Pancreas (tissue), 10 donors: Measurements from ENCODE around the gene CDRT4. TPM values are rescaled to one million over a fixed set of nuclear protein-coding genes. Genes with fewer than 3 reads are reported as not detected.
A peak's percentile ranks its signal among the peaks of the same experiment; 100 is the strongest.

Source experiments
- ATAC-seq, 4 donors: fragments of 200-7000 bp; cut with Tn5 transposase; one replicate each; pipeline versions ENCODE4 v1.8.0 to v1.9.1; 2020; ENCODE audit warnings: mild to moderate bottlenecking in 4 of 4, moderate library complexity in 4 of 4
- DNase-seq, 6 donors: peaks; one replicate each; pipeline ENCODE4 v3.0.0-alpha.2; 2020
- FAIRE-seq: peaks from 2 replicates; lab custom pipeline; 2012; peaks lifted over from hg19 to GRCh38; lab: Jason Lieb, UNC
- H3K27ac ChIP-seq, 4 donors: fragments of 200-600 bp; sonication (generic); 1 replicate in 3 of 4; 2 replicates in 1 of 4; pipeline versions ENCODE4 v1.5.0 to v1.8.0; 2020
- H3K27me3 ChIP-seq, 4 donors: fragments of 200-600 bp; one replicate each; pipeline ENCODE4 v1.8.0; 2021
- H3K36me3 ChIP-seq, 3 donors: fragments of 200-600 bp; sonication (generic) in 1 of 3; one replicate each; pipeline versions ENCODE4 v1.5.0 to v1.8.0; 2020 to 2021
- H3K4me1 ChIP-seq, 3 donors: fragments of 200-600 bp; one replicate each; pipeline ENCODE4 v1.8.0; 2021
- H3K4me3 ChIP-seq, 4 donors: fragments of 200-600 bp; sonication (generic) in 2 of 4; one replicate each; pipeline versions ENCODE4 v1.5.0 to v1.8.0; 2020 to 2021
- H3K9me3 ChIP-seq, 4 donors: fragments of 200-600 bp; one replicate each; pipeline ENCODE4 v1.8.0; 2021
- WGBS, 2 donors: extraction: QIAGEN DNeasy Blood & Tissue Kit; methylation state at CpG; one replicate each; pipeline ENCODE4 v1.1.7; 2013; 5-methylcytosine and 5-hydroxymethylcytosine counted together
- intact Hi-C, 3 donors: fragments of 100-400 bp; cut with DNase I; formaldehyde crosslinking; loops; one replicate each; pipeline versions ENCODE4 v1.11.1 to v1.14.2; 2022
- polyA plus RNA-seq, 2 donors: library from polyadenylated mRNA; stranded (reverse); fragments of 200-250 nt; gene quantifications; one replicate each; pipeline ENCODE4 v1.2.3, GENCODE V29; 2013
- total RNA-seq, 6 donors: library from RNA; stranded (reverse); fragmentation: NEBNext Ultra II Directional in 4 of 6; extraction: Animal tissue kit (Norgen Biotek cat#: 25700) in 4 of 6; gene quantifications; one replicate each; pipeline versions ENCODE4 v1.2.1 to v1.2.4, GENCODE V29; 2021 to 2023
- TF ChIP-seq, protein P1 (sequence below), 4 donors: fragments of 200-600 bp; sonication (generic) in 3 of 4; IDR thresholded peaks; one replicate each; pipeline versions ENCODE4 v1.5.0 to v1.8.0; 2021; ENCODE audit warnings: antibody characterized with exemption in 4 of 4
- donor health status: healthy with polysubstance abuse.
- donor health status: DM: no; HTN: no; CAD: no; lungs with moderate emphysema.
- donor health status: DM: no; HTN: no; CAD: no.
- donor health status: control.
- donor health status: control.
- donor health status: Bipolar disorder and iron deficiency.
- donor health status: DM: yes; HTN: yes; CAD: no.
- donor health status: DM: no; HTN: no; CAD: no.
- donor health status: DM: no; HTN: no; CAD: no.
- donor health status: DM: yes; HTN: yes; CAD: no.

The CDRT4 gene
- total and polyA plus RNA-seq, 8 donors, result 1.8 to 31.6 (median 6.9) TPM

DNA sequence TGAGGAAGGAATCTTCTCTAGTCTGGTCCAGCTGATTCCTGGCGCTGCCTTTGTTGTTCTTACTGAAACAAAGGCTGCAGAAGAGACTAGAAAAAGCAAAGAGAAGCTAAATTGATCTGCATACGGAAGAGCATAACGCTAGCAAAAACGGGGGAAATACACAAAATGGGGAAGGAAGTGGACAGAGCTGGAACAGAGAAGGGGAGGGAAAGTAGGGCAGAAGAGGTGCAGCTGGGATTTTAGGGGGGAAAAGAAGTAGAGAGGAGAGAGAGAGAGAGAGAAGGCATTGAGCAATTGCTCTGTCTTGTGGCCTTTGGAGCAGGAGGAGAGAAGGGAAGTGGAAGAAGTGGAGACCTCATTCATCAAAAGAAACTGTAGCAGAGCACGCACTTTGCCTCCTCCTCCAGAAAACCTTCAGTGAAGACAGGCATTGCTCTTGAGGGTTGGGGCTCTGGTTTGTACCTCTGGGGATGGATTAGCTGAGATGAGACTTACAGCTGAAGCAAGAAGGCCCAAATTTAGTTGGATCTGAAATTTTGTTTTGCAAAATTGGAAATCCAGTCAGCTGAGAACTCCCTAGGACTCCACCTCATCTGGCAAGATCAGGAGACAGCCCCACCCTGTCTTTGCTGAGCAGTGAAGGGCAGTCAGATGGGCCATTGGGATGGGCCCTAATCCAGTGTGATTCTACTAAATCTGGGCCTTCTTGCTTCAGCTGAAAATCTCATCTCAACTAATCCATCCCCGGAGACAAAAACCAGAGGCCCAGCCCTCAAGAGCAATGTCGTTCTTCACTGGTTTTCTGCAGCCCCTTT is 55.8 kb downstream of the CDRT4 start:
- Histone ChIP-seq H3K9me3 (no peaks in the 10 kb centered on the region), H3K27ac (no peak overlapping the region), H3K36me3 (no peaks in the 10 kb centered on the region), H3K27me3 (no peaks in the 10 kb centered on the region), H3K4me3 (no peak overlapping the region), H3K4me1 (no peaks in the 10 kb centered on the region)
- WGBS, 2 donors, result 78 to 86% methylated on average over 7 of the region's 7 CpGs
- peak in 3 of 4 donors; percentile 48 to 54 (median 50) for ATAC-seq
- TF ChIP-seq, protein P1, sequence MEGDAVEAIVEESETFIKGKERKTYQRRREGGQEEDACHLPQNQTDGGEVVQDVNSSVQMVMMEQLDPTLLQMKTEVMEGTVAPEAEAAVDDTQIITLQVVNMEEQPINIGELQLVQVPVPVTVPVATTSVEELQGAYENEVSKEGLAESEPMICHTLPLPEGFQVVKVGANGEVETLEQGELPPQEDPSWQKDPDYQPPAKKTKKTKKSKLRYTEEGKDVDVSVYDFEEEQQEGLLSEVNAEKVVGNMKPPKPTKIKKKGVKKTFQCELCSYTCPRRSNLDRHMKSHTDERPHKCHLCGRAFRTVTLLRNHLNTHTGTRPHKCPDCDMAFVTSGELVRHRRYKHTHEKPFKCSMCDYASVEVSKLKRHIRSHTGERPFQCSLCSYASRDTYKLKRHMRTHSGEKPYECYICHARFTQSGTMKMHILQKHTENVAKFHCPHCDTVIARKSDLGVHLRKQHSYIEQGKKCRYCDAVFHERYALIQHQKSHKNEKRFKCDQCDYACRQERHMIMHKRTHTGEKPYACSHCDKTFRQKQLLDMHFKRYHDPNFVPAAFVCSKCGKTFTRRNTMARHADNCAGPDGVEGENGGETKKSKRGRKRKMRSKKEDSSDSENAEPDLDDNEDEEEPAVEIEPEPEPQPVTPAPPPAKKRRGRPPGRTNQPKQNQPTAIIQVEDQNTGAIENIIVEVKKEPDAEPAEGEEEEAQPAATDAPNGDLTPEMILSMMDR (IDR thresholded peaks at IDR 0.05), result no peak
- DNase-seq, result no peak
- no peak for FAIRE-seq
- intact Hi-C loops, result no loop called here

DNA sequence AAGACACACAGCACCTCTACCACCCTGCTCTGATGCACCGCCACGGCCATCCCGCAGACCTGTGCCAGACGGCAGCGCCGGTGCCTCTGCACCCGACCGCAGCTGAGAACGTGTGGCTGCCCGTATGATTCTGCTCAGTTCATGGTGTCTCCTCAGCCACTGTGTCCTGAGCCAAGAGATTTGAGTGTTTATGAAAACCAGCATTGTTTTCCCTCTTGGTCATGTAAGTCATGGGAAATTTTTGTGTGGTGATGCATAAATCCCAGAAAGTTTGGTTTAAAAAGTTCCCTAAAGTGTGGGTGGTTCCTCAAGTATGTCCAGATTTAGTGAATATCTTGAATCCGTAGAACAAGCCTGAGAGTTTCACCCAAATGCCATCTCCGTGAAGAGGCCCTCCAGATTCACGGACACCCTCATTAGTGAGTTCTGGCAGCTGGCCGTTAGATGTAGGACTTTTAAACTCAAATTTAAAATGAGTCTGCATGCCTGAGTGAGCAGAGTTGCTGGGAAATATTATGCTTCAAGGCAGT is 57.6 kb downstream of the CDRT4 start:
- Histone ChIP-seq H3K4me1 (no peaks in the 10 kb centered on the region), H3K27me3 (no peaks in the 10 kb centered on the region), H3K9me3 (no peaks in the 10 kb centered on the region), H3K36me3 (no peaks in the 10 kb centered on the region), H3K4me3 (no peak overlapping the region), H3K27ac (peak overlapping the region in 3 of 4 donors; percentile 29 to 61 (median 31))
- ATAC-seq, result peak in 3 of 4 donors; percentile 44 to 76 (median 72)
- no peak for DNase-seq
- 58 to 63% methylated on average over 14 of the region's 14 CpGs for WGBS, 2 donors
- peak; percentile 17 for FAIRE-seq
- TF ChIP-seq, protein P1 (IDR thresholded peaks at IDR 0.05), result no peak
- intact Hi-C loops, result loop anchor here in 1 of 3 donors (10.0 kb wide), 1 partner anchor 155 kb away; no protein-coding TSS in a partner anchor

DNA sequence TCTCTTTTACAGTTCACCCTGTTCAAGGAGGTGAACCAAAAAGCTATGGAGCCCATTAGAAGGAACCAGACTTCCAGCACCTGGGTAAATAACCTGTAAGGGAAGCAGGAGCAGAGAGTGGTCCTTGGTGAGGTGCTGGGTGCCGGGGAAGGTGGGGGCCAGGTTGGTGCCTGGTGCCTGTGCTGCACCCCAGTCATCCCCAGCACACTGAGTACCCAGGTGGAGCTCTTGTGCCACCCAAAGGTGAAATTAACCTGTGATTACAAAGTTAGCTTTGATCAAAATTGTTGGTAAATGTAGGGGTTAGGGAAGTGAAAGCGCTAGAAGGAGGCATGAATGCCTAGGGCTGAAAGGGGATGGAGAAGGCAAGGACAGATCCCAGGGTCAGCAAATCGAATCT is 58.6 kb downstream of the CDRT4 start:
- Histone ChIP-seq H3K27me3 (no peaks in the 10 kb centered on the region), H3K4me3 (no peak overlapping the region), H3K9me3 (no peaks in the 10 kb centered on the region), H3K4me1 (no peaks in the 10 kb centered on the region), H3K36me3 (no peaks in the 10 kb centered on the region), H3K27ac (no peak overlapping the region)
- 77 to 86% methylated on average over 3 of the region's 3 CpGs for WGBS, 2 donors
- no peak for DNase-seq
- intact Hi-C loops, result loop anchor here in 1 of 3 donors (10.0 kb wide), 1 partner anchor 154 kb away; no protein-coding TSS in a partner anchor
- ATAC-seq, result no peak
- no peak for FAIRE-seq
- TF ChIP-seq, protein P1 (IDR thresholded peaks at IDR 0.05), result no peak

DNA sequence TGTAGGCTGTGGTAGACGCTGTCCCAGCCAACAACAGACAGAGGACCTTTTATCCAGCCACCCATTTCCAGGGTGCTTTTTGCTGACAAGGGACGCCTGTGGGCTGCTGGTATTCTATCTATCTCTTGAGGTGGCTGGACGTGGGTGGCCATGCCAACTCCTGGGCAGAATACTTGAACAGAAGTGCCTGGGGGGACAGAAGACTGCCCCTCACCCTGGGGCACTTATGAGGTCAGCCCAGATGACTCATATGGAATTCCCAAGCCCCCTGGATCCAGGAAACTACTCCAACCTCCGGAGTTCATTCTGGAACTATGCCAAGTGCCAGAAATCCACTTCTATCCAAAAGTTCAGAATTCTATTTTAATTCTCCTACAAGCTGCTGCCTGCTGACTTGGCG is 61.3 kb downstream of the CDRT4 start:
- WGBS, 2 donors, result 79 to 83% methylated on average over 5 of the region's 5 CpGs
- Histone ChIP-seq H3K4me3 (no peak overlapping the region), H3K27ac (no peak overlapping the region), H3K27me3 (no peaks in the 10 kb centered on the region), H3K9me3 (no peaks in the 10 kb centered on the region), H3K4me1 (no peaks in the 10 kb centered on the region), H3K36me3 (no peaks in the 10 kb centered on the region)
- DNase-seq, result no peak
- TF ChIP-seq, protein P1 (IDR thresholded peaks at IDR 0.05), result no peak
- no peak for ATAC-seq
- intact Hi-C loops, result loop anchor here in 1 of 3 donors (10.0 kb wide), 1 partner anchor 151 kb away; no protein-coding TSS in a partner anchor
- no peak for FAIRE-seq
